GM19351 (cell line): ENCODE data around the gene CD226.
A peak's percentile ranks its signal among the peaks of the same experiment; 100 is the strongest.

Source experiments
- ATAC-seq: cut with Tn5 transposase; IDR thresholded peaks from one replicate; pipeline ENCODE4 v1.9.1; 2021; ENCODE audit warnings: mild to moderate bottlenecking, moderate library complexity; ENCODE audit not compliant: unreplicated experiment

Gene CD226

GRCh38 chr18:69820538-69820937 lies 127.1 kb downstream of the CD226 start:
- ATAC-seq = no peak

DNA sequence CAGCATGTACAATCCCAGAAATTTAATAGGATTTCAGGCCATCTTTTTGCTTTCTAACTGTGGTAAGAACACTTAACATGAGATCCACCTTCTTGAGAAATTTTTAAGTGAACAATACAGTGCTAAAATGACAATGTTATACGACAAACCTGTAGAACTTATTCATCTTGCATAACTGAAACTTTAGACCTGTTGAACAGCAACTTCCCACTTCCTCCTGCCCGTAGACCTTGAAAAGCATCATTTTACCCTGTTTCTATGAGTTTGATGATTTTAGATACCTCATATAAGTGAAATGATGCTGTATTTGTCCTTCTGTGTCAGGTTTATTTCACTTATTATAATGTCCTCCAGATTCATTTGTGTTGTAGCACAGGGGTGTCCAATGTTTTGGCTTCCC lies 128.2 kb downstream of the CD226 start:
- peak; percentile 60 for ATAC-seq

DNA sequence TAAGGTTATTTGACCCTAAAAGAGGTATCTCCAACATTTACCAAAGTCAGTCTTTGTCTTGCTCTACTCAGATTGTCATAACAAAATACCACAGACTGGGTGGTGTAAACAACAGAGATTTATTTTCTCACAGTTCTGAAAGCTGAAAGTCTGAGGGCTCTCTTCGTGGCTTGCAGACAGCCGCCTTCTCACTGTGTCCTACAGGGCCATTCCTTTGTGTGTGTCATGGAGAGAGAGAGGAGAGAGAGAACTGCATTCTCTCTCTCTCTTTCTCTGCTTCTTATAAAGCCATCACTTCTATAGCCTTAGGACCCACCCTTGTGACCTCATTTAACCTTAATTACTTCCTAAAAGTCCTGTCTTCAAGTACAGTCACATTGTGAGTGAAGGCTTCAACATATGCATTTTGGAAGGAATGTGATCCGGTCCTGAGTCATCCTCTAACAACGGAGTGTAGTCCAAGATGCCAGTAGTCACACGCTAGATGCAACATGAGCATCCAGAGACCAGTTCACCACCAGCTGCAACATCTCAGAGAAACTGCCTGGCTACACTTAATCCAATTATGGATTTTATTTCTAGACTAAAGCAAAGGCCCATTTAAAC lies 130.2 kb downstream of the CD226 start:
- ATAC-seq = no peak

- no peak for ATAC-seq
These were observed 132.8 kb downstream of the CD226 start for GRCh38 chr18:69814861-69815385.

GRCh38 chr18:69813559-69813958 lies 134.1 kb downstream of the CD226 start:
- no peak for ATAC-seq

- ATAC-seq = peak; percentile 73
These were observed 139.3 kb downstream of the CD226 start for GRCh38 chr18:69808399-69808798.

DNA sequence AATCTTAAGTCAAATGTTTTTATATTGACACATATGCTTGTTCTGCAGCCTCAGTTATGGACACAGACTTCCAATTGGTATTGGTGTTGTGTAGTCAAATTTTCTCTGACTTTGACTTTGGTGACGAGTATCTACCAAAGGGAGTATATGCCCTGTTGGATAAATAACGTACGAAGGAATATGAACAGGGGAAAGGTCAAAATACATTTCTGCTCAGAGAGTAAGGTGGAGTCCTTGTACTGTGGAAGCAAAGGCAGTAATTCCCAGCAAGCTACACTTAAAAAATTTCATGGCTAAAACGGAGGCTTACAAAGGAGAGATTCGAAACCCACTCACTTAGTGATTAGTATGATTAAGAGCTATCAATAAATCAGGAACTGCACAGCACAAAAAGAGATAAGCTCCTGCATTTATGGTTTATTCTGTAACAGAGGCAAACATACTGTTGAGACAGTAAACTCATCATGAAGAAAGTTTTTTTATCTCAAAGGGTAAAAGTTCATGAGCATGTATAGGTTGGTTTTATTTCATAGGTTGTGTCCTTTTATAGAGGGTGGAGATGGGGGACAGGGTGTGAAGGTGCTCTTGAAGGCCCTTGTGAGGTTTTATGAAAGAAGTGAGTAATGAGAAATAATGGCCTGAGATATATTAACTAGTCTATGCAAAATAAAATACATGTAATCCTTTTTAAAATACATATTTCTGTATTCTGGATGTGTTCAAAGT lies 142.7 kb downstream of the CD226 start:
- ATAC-seq = no peak
